ENCODE measurements around the gene DEPDC5.

The DEPDC5 gene

GRCh38 chr22:31857247-31857646, 103.4 kb downstream of the DEPDC5 start:
- Histone ChIP-seq H2BK5ac (ENCODE audit: low read length) (no peak overlapping the region), H2AK5ac (ENCODE audit: low read length) (no peak overlapping the region), H3K79me2 (ENCODE audit: control insufficient read depth, insufficient read depth, low read length) (no peaks in the 10 kb centered on the region), H4K5ac (ENCODE audit: low read length) (no peak overlapping the region), H3K27me3 (ENCODE audit: insufficient read depth, low read length, poor library complexity) (no peaks in the 10 kb centered on the region), H2BK120ac (ENCODE audit: low read depth, low read length) (no peak overlapping the region), H3K4me3 (ENCODE audit: low read length) (no peak overlapping the region), H3K4ac (ENCODE audit: low read depth, low read length) (no peak overlapping the region), H3K27ac (ENCODE audit: low read depth, low read length) (no peak overlapping the region), H3K18ac (ENCODE audit: low read length) (no peak overlapping the region), H3K4me2 (ENCODE audit: low read length) (no peak overlapping the region), H2BK15ac (replicated peaks; ENCODE audit: low read depth) (no peak overlapping the region), H3K79me1 (ENCODE audit: low read length) (no peaks in the 10 kb centered on the region), H3K4me1 (ENCODE audit: control insufficient read depth, low read depth, low read length) (no peaks in the 10 kb centered on the region), H3K36me3 (ENCODE audit: control insufficient read depth, insufficient read depth, low read length) (no peaks in the 10 kb centered on the region), H3K9ac (ENCODE audit: low read length) (no peak overlapping the region), H4K8ac (ENCODE audit: low read depth, low read length) (no peak overlapping the region), H3K56ac (ENCODE audit: low read length) (no peak overlapping the region), H3K23ac (ENCODE audit: low read length) (no peak overlapping the region)
- DNase-seq: peak; percentile 96
- WGBS (ENCODE audit: extremely low coverage, insufficient coverage, low lambda C conversion rate): no CpG with 5 or more reads among the region's 9 CpGs

DNA sequence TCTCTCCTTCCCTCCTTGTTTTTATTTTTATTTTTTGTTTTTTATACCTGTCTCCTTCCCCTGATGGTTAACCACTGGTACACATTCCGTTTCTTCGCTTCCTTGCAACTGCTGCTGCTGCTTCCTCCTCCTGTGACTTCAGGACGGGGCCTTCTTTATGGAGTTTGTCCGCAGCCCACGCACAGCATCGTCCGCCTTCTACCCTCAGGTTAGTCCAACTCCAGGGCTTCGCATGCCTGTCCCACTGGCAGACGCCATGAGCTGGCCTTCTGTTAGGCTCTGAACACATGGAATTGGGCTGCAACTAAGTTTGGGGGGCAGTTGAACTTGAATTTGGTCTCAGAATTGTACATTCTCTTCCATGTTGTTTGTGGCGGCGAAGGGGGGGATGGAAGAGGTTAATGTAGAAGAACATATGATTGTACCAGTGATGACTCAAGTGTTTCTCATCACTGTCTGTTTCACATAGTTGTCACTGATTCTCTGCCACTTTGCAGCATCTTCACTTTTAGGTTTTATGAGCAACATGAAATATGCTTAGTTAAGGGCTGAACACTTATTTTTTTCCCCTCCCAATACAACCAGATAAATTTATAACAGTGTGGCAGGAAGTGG, 107.5 kb downstream of the DEPDC5 start:
- Histone ChIP-seq H3K79me2 (ENCODE audit: control insufficient read depth, insufficient read depth, low read length) (no peaks in the 10 kb centered on the region), H3K4ac (ENCODE audit: low read depth, low read length) (no peak overlapping the region), H2BK5ac (ENCODE audit: low read length) (no peak overlapping the region), H4K8ac (ENCODE audit: low read depth, low read length) (no peak overlapping the region), H2BK120ac (ENCODE audit: low read depth, low read length) (no peak overlapping the region), H3K27me3 (ENCODE audit: insufficient read depth, low read length, poor library complexity) (no peaks in the 10 kb centered on the region), H3K56ac (ENCODE audit: low read length) (no peak overlapping the region), H3K4me3 (ENCODE audit: low read length) (no peak overlapping the region), H2AK5ac (ENCODE audit: low read length) (no peak overlapping the region), H3K9ac (ENCODE audit: low read length) (no peak overlapping the region), H3K4me2 (ENCODE audit: low read length) (no peak overlapping the region), H3K36me3 (ENCODE audit: control insufficient read depth, insufficient read depth, low read length) (no peaks in the 10 kb centered on the region), H4K5ac (ENCODE audit: low read length) (no peak overlapping the region), H2BK15ac (replicated peaks; ENCODE audit: low read depth) (no peak overlapping the region), H3K79me1 (ENCODE audit: low read length) (no peaks in the 10 kb centered on the region), H3K23ac (ENCODE audit: low read length) (no peak overlapping the region), H3K27ac (ENCODE audit: low read depth, low read length) (no peak overlapping the region), H3K4me1 (ENCODE audit: control insufficient read depth, low read depth, low read length) (no peaks in the 10 kb centered on the region), H3K18ac (ENCODE audit: low read length) (no peak overlapping the region)
- DNase-seq: no peak
- no CpG with 5 or more reads among the region's 11 CpGs for WGBS (ENCODE audit: extremely low coverage, insufficient coverage, low lambda C conversion rate)

- Histone ChIP-seq H2AK5ac (ENCODE audit: low read length) (no peak overlapping the region), H3K9ac (ENCODE audit: low read length) (no peak overlapping the region), H3K18ac (ENCODE audit: low read length) (no peak overlapping the region), H2BK120ac (ENCODE audit: low read depth, low read length) (no peak overlapping the region), H3K56ac (ENCODE audit: low read length) (no peak overlapping the region), H3K79me1 (ENCODE audit: low read length) (no peaks in the 10 kb centered on the region), H3K4me1 (ENCODE audit: control insufficient read depth, low read depth, low read length) (peaks cover 2% of the 10 kb centered on the region), H2BK5ac (ENCODE audit: low read length) (no peak overlapping the region), H3K23ac (ENCODE audit: low read length) (no peak overlapping the region), H4K8ac (ENCODE audit: low read depth, low read length) (no peak overlapping the region), H3K27ac (ENCODE audit: low read depth, low read length) (no peak overlapping the region), H2BK15ac (replicated peaks; ENCODE audit: low read depth) (no peak overlapping the region), H3K4ac (ENCODE audit: low read depth, low read length) (no peak overlapping the region), H4K5ac (ENCODE audit: low read length) (no peak overlapping the region), H3K79me2 (ENCODE audit: control insufficient read depth, insufficient read depth, low read length) (no peaks in the 10 kb centered on the region), H3K4me3 (ENCODE audit: low read length) (no peak overlapping the region), H3K36me3 (ENCODE audit: control insufficient read depth, insufficient read depth, low read length) (no peaks in the 10 kb centered on the region), H3K4me2 (ENCODE audit: low read length) (no peak overlapping the region), H3K27me3 (ENCODE audit: insufficient read depth, low read length, poor library complexity) (no peaks in the 10 kb centered on the region)
- WGBS (ENCODE audit: extremely low coverage, insufficient coverage, low lambda C conversion rate): no CpG with 5 or more reads among the region's 4 CpGs
- DNase-seq: no peak
Measured at GRCh38 chr22:31866918-31867317, 113.1 kb downstream of the DEPDC5 start.

GRCh38 chr22:31867386-31868153, 113.8 kb downstream of the DEPDC5 start:
- H3K79me1 ChIP-seq (ENCODE audit: low read length): no peaks in the 10 kb centered on the region
- no peak overlapping the region for H3K56ac ChIP-seq (ENCODE audit: low read length)
- H3K79me2 ChIP-seq (ENCODE audit: control insufficient read depth, insufficient read depth, low read length): no peaks in the 10 kb centered on the region
- no peak overlapping the region for H3K4ac ChIP-seq (ENCODE audit: low read depth, low read length)
- DNase-seq: no peak
- H2AK5ac ChIP-seq (ENCODE audit: low read length): no peak overlapping the region
- no CpG with 5 or more reads among the region's 3 CpGs for WGBS (ENCODE audit: extremely low coverage, insufficient coverage, low lambda C conversion rate)
- H4K8ac ChIP-seq (ENCODE audit: low read depth, low read length): no peak overlapping the region
- H3K27me3 ChIP-seq (ENCODE audit: insufficient read depth, low read length, poor library complexity): no peaks in the 10 kb centered on the region
- H3K9ac ChIP-seq (ENCODE audit: low read length): no peak overlapping the region
- H3K36me3 ChIP-seq (ENCODE audit: control insufficient read depth, insufficient read depth, low read length): no peaks in the 10 kb centered on the region
- H2BK15ac ChIP-seq (replicated peaks; ENCODE audit: low read depth): no peak overlapping the region
- H2BK5ac ChIP-seq (ENCODE audit: low read length): no peak overlapping the region
- no peak overlapping the region for H4K5ac ChIP-seq (ENCODE audit: low read length)
- no peak overlapping the region for H3K4me3 ChIP-seq (ENCODE audit: low read length)
- H3K18ac ChIP-seq (ENCODE audit: low read length): no peak overlapping the region
- H3K4me2 ChIP-seq (ENCODE audit: low read length): no peak overlapping the region
- H3K23ac ChIP-seq (ENCODE audit: low read length): no peak overlapping the region
- no peak overlapping the region for H3K27ac ChIP-seq (ENCODE audit: low read depth, low read length)
- H2BK120ac ChIP-seq (ENCODE audit: low read depth, low read length): no peak overlapping the region
- peaks cover 2% of the 10 kb centered on the region for H3K4me1 ChIP-seq (ENCODE audit: control insufficient read depth, low read depth, low read length)

DNA sequence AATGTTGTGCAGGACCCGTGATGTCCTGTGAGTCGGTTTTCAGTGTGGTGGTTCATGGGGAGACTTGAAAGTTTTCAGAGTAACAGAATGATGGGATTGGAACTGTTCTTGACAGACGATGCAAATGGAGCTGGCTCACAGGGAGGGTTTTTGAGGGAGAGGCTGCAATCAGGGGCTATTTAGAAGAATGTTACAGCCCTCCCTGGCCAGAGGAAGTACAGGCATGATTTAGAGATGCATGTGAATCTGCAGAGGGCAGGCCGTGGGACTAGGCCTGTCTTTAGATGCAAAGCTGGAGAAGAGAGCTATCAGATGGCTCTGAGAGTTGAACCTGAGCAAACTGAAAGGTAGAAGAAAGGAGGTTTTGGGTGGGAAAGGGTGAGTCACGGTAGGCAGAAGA, 115.9 kb downstream of the DEPDC5 start:
- no peaks in the 10 kb centered on the region for H3K79me2 ChIP-seq (ENCODE audit: control insufficient read depth, insufficient read depth, low read length)
- H2BK120ac ChIP-seq (ENCODE audit: low read depth, low read length): no peak overlapping the region
- H3K27ac ChIP-seq (ENCODE audit: low read depth, low read length): no peak overlapping the region
- peaks cover 2% of the 10 kb centered on the region for H3K4me1 ChIP-seq (ENCODE audit: control insufficient read depth, low read depth, low read length)
- H2BK15ac ChIP-seq (replicated peaks; ENCODE audit: low read depth): no peak overlapping the region
- WGBS (ENCODE audit: extremely low coverage, insufficient coverage, low lambda C conversion rate): no CpG with 5 or more reads among the region's 5 CpGs
- no peak overlapping the region for H3K4me3 ChIP-seq (ENCODE audit: low read length)
- H4K5ac ChIP-seq (ENCODE audit: low read length): no peak overlapping the region
- H3K27me3 ChIP-seq (ENCODE audit: insufficient read depth, low read length, poor library complexity): no peaks in the 10 kb centered on the region
- no peak overlapping the region for H4K8ac ChIP-seq (ENCODE audit: low read depth, low read length)
- DNase-seq: no peak
- H2BK5ac ChIP-seq (ENCODE audit: low read length): no peak overlapping the region
- H3K36me3 ChIP-seq (ENCODE audit: control insufficient read depth, insufficient read depth, low read length): no peaks in the 10 kb centered on the region
- no peak overlapping the region for H2AK5ac ChIP-seq (ENCODE audit: low read length)
- no peak overlapping the region for H3K23ac ChIP-seq (ENCODE audit: low read length)
- no peak overlapping the region for H3K9ac ChIP-seq (ENCODE audit: low read length)
- no peaks in the 10 kb centered on the region for H3K79me1 ChIP-seq (ENCODE audit: low read length)
- H3K56ac ChIP-seq (ENCODE audit: low read length): no peak overlapping the region
- no peak overlapping the region for H3K18ac ChIP-seq (ENCODE audit: low read length)
- no peak overlapping the region for H3K4ac ChIP-seq (ENCODE audit: low read depth, low read length)
- no peak overlapping the region for H3K4me2 ChIP-seq (ENCODE audit: low read length)
